HG02885 (cell line): ENCODE data around the gene RNF40.

Source experiments
- ATAC-seq: cut with Tn5 transposase; IDR thresholded peaks from one replicate; pipeline ENCODE4 v1.9.1; 2021; ENCODE audit warnings: mild to moderate bottlenecking; ENCODE audit not compliant: unreplicated experiment, poor library complexity

Gene RNF40

DNA sequence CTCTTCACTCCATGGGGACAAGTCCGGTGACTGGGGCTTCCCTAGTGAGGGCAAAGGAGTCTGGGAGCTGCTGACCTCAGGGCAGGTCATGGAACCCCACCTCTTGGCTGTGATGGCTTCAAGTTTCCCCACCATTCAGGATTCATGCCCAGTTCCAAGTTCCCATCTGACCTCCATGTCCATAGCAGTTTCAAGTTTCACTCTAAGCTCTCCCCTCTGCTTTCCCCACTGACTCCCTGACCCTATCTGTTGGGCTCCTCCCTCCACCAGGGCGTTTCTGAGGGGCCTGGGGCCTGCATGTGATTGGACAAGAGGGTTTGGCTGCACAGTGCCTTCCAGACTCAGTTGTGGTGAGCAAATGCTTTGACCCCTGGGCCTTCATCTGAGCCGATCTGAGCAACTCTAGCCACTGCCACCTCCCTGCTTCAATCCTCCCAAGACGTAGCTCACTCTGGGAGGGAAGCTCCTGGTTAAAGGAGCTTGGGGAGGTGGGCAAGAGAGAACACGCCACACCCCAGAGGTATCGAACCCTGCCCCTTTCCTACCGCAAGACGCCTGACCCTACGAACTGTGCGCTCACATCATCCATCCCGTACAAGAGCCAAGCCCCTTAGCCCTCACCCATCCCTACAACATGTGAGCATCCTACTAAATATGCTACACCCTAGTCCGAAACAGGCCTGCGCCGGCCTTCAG lies 16.6 kb downstream of the RNF40 start:
- no peak for ATAC-seq

GRCh38 chr16:30779596-30779995 lies 17.5 kb downstream of the RNF40 start:
- no peak for ATAC-seq

DNA sequence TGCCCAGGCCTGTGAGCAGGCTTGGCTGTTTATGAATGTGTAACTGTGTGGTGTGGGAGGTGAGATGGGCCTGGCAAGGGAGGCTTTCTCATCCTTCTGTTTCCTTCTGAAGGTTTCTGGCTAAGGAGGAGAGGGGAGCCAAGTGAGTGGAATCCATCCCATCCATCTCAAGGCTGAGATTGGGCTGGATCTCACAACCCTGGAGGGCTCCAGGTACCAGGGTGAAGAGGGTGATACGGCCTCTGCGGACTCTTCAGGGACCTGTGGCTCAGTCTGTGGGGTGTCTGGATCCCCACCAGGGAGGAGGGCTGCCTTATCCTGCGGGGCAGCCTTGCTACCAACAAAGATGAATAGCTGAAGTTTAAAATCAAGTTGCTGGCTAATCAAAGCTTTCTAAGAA lies 17.9 kb downstream of the RNF40 start:
- ATAC-seq, result no peak

DNA sequence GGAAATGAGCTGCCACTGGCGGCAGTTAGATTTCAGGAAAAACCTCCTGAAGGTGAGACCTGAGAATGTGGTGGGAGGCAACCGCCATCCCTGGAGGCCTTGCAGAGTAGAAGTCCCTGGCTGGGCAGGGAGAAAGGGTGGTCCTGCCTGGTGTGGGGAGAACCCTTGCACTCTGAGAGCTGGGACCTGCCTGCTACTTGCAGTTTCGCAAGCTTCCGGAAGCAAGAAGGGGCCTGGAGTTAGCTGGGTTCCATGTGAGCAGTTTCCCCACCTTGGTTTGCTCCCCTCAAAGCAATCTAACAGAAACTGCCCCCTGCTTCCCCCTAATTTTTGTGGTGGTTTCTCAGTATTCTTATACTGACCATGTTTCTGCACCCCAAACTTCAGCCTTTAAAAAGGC lies 18.4 kb downstream of the RNF40 start:
- ATAC-seq, result no peak

DNA sequence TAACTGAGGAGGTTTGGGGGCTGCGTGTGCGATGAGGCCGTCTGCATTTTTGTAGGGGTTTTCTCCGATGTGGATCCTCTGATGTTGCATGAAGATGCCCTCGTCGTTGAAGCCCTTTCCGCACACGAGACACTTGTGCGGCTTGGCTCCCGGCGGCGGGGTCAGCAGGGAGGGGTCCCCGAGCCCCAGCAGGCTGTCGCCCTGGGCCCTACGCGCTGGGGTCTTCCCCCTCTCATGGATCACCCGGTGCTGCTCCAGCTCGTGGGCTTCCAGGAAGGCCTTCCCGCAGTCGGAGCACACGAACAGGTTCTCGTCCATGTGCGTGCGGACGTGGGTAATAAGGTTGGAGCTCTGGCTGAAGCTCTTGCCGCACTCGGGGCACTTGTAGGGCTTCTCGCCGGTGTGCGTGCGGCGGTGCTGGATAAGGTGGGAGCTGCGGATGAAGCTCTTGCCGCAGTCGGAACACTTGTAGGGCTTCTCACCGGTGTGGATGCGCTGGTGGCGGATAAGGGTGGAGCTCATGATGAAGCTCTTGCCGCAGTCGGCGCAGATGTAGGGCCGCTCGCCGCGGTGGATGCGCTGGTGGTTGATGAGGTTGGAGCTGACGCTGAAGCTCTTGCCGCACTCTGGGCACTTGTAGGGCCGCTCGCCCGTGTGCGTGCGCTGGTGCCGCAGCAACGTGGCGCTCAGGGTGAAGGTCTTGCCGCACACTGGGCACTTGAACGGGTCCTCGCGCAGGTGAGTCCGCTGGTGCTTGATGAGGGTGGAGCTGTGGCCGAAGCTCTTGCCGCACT lies 20.6 kb downstream of the RNF40 start:
- no peak for ATAC-seq

DNA sequence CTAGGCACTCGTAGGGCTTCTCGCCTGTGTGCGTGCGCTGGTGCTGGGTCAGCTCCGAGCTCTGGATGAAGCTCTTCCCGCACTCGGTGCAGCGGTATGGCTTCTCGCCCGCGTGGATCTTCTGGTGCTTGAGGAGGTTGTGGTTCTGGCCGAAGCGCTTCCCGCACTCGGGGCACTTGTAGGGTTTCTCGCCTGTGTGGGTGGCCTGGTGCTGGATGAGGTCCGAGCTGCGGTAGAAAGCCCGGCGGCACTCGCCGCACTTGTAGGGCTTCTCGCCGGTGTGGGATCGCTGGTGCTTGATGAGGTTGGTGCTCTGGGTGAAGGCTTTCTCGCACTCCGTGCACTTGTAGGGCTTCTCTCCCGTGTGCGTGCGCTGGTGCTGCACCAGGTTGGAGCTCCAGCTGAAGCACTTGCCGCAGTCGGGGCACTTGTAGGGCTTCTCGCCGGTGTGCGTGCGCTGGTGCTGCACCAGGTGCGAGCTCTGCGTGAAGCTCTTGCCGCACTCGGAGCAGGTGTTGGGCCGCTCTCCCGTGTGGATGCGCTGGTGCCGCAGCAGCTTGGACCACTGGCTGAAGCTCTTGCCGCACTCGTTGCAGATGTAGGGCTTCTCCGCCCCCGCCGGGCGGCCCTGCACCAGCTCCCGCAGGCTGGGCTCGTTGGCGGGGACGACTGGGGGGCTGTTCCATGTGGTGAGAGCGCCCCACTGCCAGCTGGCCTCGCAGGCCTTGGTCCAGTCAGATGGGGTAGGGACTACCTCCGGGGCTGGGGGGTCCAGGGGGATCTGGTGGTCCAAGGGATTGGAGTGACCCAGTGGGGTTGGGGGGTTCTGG lies 21.4 kb downstream of the RNF40 start:
- ATAC-seq, result no peak

GRCh38 chr16:30784215-30784614 lies 22.1 kb downstream of the RNF40 start:
- ATAC-seq, result no peak

- ATAC-seq, result no peak
Observed at GRCh38 chr16:30785126-30786106, 23.3 kb downstream of the RNF40 start.

GRCh38 chr16:30786115-30786935 lies 24.2 kb downstream of the RNF40 start:
- ATAC-seq, result no peak

- no peak for ATAC-seq
Observed at GRCh38 chr16:30786936-30787612, 25.0 kb downstream of the RNF40 start, which contains the start of gene ZNF629. TSS of gene ZNF629 (minus strand) at chr16:30787205. CDS start at chr16:30784482, 2,723 bp downstream.

- ATAC-seq, result no peak
Observed at GRCh38 chr16:30787613-30788378, 25.7 kb downstream of the RNF40 start.

DNA sequence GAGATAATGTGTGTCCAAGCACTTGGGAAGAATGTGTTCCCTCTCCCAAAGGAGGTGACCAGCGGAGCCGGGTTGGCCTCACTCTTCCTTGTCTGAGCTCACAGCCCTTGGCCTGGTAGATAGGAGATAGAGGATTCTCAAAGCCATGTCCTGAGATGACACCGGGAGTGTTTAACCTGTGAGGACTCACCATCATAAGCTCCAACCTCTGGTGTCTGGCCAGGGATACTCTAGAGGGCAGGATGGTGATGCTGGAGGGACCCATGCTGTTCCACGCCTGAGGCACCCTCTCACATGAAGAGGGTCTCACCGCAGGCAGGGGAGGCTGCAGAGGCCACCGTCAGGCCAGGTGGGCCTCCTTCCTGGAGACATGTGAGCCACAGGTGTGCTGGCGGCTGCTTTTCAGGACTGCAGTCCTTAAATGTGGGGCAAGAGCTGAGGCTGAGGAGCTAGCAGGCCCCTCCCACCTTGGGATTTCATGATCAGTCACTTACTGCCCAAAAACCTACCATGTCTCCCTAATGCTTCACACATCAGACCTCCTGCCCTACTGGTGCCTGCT lies 31.5 kb downstream of the RNF40 start:
- no peak for ATAC-seq

GRCh38 chr16:30794634-30795033 lies 32.5 kb downstream of the RNF40 start:
- ATAC-seq, result no peak

GRCh38 chr16:30797670-30798309 lies 35.7 kb downstream of the RNF40 start:
- ATAC-seq, result no peak

DNA sequence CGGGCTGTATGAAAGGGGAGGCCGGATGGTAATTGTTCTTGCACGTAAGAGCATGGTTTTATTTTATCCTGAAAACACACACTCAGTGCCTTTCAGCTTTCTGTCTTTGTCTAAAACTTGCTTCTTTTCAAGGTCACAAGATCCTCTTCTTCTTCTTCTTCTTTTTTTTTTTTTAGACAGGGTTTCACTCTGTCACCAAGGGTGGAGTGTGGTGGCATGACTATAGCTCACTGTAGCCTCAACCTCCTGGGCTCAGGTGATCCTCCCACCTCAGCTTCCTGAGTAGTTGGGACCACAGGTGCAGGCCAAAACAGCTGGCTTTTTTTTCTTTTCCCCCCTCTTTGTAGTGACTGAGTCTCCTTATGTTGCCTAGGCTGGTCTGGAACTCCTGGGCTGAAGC lies 40.8 kb downstream of the RNF40 start:
- no peak for ATAC-seq

GRCh38 chr16:30805056-30805369 lies 42.9 kb downstream of the RNF40 start:
- no peak for ATAC-seq
